Uterus (tissue), 4 donors: ENCODE results near the gene MYOM3. TPM values are rescaled to one million over a fixed set of nuclear protein-coding genes. Genes with fewer than 3 reads are reported as not detected.
A peak's percentile ranks its signal among the peaks of the same experiment; 100 is the strongest.

Experiments used
- DNase-seq, 2 donors: peaks; one replicate each; pipeline ENCODE4 v3.0.0-alpha.2; 2019 to 2020
- H3K27ac ChIP-seq, 2 donors: fragments of 200-600 bp; sonication (generic); 1 replicate in 1 of 2; 2 replicates in 1 of 2; pipeline ENCODE4 v1.5.1; 2016 to 2018
- H3K27me3 ChIP-seq, 2 donors: fragments of 200-600 bp; sonication (generic); one replicate each; pipeline ENCODE4 v1.5.1; 2018 to 2019; ENCODE audit warnings: control low read depth in 1 of 2
- H3K36me3 ChIP-seq, 2 donors: fragments of 200-600 bp; sonication (generic); one replicate each; pipeline ENCODE4 v1.5.1; 2019; ENCODE audit warnings: control low read depth in 1 of 2
- H3K4me1 ChIP-seq, 2 donors: fragments of 200-600 bp; sonication (generic); one replicate each; pipeline ENCODE4 v1.5.1; 2018 to 2019; ENCODE audit warnings: control low read depth in 1 of 2
- H3K4me3 ChIP-seq, 2 donors: fragments of 200-600 bp; sonication (generic); 1 replicate in 1 of 2; 2 replicates in 1 of 2; pipeline ENCODE4 v1.5.1; 2018 to 2019; ENCODE audit warnings: mild to moderate bottlenecking in 1 of 2
- H3K9me3 ChIP-seq, 2 donors: fragments of 200-600 bp; sonication (generic); one replicate each; pipeline ENCODE4 v1.5.1; 2019; ENCODE audit warnings: control low read depth in 1 of 2
- CTCF ChIP-seq, 4 experiments: fragments of 200-600 bp in 2 of 4; fragments of 450-650 bp in 2 of 4; sonication (generic) in 2 of 4; IDR thresholded peaks; one replicate each; pipeline ENCODE4 v1.5.1; 2016 to 2019; ENCODE audit warnings: antibody characterized with exemption in 4 of 4, mild to moderate bottlenecking in 2 of 4, moderate library complexity in 1 of 4
- POLR2A ChIP-seq, 2 donors: fragments of 450-650 bp; IDR thresholded peaks; one replicate each; pipeline ENCODE4 v1.6.1; 2016; ENCODE audit warnings: antibody characterized with exemption in 2 of 2, mild to moderate bottlenecking in 1 of 2, moderate library complexity in 1 of 2
- intact Hi-C: fragments of 100-400 bp; cut with DNase I; formaldehyde crosslinking; loops from one replicate; pipeline ENCODE4 v1.15.1; 2023; ENCODE audit warnings: low total_unique reads
- total RNA-seq, 4 donors: library from RNA; depleted of rRNA in 3 of 4; stranded (reverse); fragments of >200 nt in 3 of 4; gene quantifications; one replicate each; pipeline versions ENCODE4 v1.1.0 to v1.2.4, GENCODE V29; 2014 to 2023
- donor health status: DM: yes; HTN: yes; CAD: no.

MYOM3 gene
- total RNA-seq, 4 donors from 2014 or later = under 0.01 to 0.90 (median 0.79) TPM; not detected in 1

- no peaks in the 10 kb centered on the region for H3K9me3 ChIP-seq
- H3K27ac ChIP-seq = no peak overlapping the region
- no peak for DNase-seq
Observed at GRCh38 chr1:24109686-24110475, 2.1 kb downstream of the MYOM3 start.

GRCh38 chr1:24109166-24109483 lies 2.8 kb downstream of the MYOM3 start:
- intact Hi-C loops = no loop called here
- no peak for DNase-seq
- TF ChIP-seq CTCF (IDR thresholded peaks at IDR 0.05) (no peak), POLR2A (IDR thresholded peaks at IDR 0.05) (no peak)
- Histone ChIP-seq H3K36me3 (no peaks in the 10 kb centered on the region), H3K27ac (no peak overlapping the region), H3K4me1 (peaks cover 0 to 4% of the 10 kb centered on the region in 2 donors), H3K4me3 (no peak overlapping the region), H3K9me3 (no peaks in the 10 kb centered on the region), H3K27me3 (no peaks in the 10 kb centered on the region)

More at GRCh38 chr1:24109686-24110475, 2.1 kb downstream of the MYOM3 start:
- H3K36me3 ChIP-seq = no peaks in the 10 kb centered on the region
- no peak overlapping the region for H3K4me3 ChIP-seq
- no peaks in the 10 kb centered on the region for H3K27me3 ChIP-seq
- intact Hi-C loops = no loop called here
- peaks cover 0 to 4% of the 10 kb centered on the region in 2 donors for H3K4me1 ChIP-seq
- TF ChIP-seq POLR2A (IDR thresholded peaks at IDR 0.05) (no peak), CTCF (IDR thresholded peaks at IDR 0.05) (no peak)

GRCh38 chr1:24108334-24109165 lies 3.4 kb downstream of the MYOM3 start:
- H3K4me3 ChIP-seq = no peak overlapping the region
- H3K27me3 ChIP-seq = no peaks in the 10 kb centered on the region
- H3K27ac ChIP-seq = no peak overlapping the region
- peak in 1 of 2 donors; percentile 48 for DNase-seq
- H3K9me3 ChIP-seq = no peaks in the 10 kb centered on the region
- H3K36me3 ChIP-seq = no peaks in the 10 kb centered on the region
- peaks cover 0 to 4% of the 10 kb centered on the region in 2 donors for H3K4me1 ChIP-seq
- intact Hi-C loops = no loop called here
- TF ChIP-seq POLR2A (IDR thresholded peaks at IDR 0.05) (no peak), CTCF (IDR thresholded peaks at IDR 0.05) (no peak)

- TF ChIP-seq CTCF (IDR thresholded peaks at IDR 0.05) (no peak), POLR2A (IDR thresholded peaks at IDR 0.05) (no peak)
Observed at GRCh38 chr1:24107462-24108138, 4.3 kb downstream of the MYOM3 start.

More at GRCh38 chr1:24107462-24108138, 4.3 kb downstream of the MYOM3 start:
- DNase-seq = no peak
- Histone ChIP-seq H3K9me3 (no peaks in the 10 kb centered on the region), H3K4me1 (peaks cover 0 to under 1% of the 10 kb centered on the region in 2 donors), H3K36me3 (no peaks in the 10 kb centered on the region), H3K27ac (no peak overlapping the region), H3K27me3 (no peaks in the 10 kb centered on the region), H3K4me3 (no peak overlapping the region)
- intact Hi-C loops = no loop called here
